Lower leg skin (tissue), 4 donors: ENCODE measurements around the gene DHTKD1. TPM values are rescaled to one million over a fixed set of nuclear protein-coding genes. Genes with fewer than 3 reads are reported as not detected.

Experiments
- DNase-seq, 2 donors: peaks; one replicate each; pipeline ENCODE4 v3.0.0-alpha.2; 2019; ENCODE audit warnings: low spot score in 2 of 2
- H3K4me3 ChIP-seq: fragments of 200-600 bp; sonication (generic); 2 replicates; pipeline ENCODE4 v1.5.1; 2017; ENCODE audit warnings: mild to moderate bottlenecking, low read depth; ENCODE audit not compliant: poor library complexity, severe bottlenecking
- POLR2A ChIP-seq, 2 donors: fragments of 450-650 bp; IDR thresholded peaks; one replicate each; pipeline ENCODE4 v1.6.1; 2016 to 2017; ENCODE audit warnings: antibody characterized with exemption in 2 of 2, mild to moderate bottlenecking in 1 of 2, moderate library complexity in 1 of 2
- WGBS, 2 donors: methylation state at CpG; one replicate each; pipeline ENCODE4 v1.1.5; 2018; 5-methylcytosine and 5-hydroxymethylcytosine counted together
- intact Hi-C: fragments of 100-400 bp; cut with DNase I; formaldehyde crosslinking; loops from one replicate; pipeline ENCODE4 v1.15.0; 2023; ENCODE audit warnings: low total_unique reads
- total RNA-seq, 4 donors: library from RNA; depleted of rRNA; stranded (reverse); fragments of >200 nt; gene quantifications; one replicate each; pipeline ENCODE4 v1.1.0, GENCODE V29; 2016
- TF ChIP-seq, protein P1 (sequence below), 3 donors: fragments of 450-650 bp; IDR thresholded peaks; one replicate each; pipeline ENCODE4 v1.5.1; 2016; ENCODE audit warnings: antibody characterized with exemption in 3 of 3, mild to moderate bottlenecking in 3 of 3, moderate library complexity in 2 of 3

DHTKD1 gene
- total RNA-seq, 4 donors from 2014 or later = 9.7 to 18.7 (median 13.1) TPM

DNA sequence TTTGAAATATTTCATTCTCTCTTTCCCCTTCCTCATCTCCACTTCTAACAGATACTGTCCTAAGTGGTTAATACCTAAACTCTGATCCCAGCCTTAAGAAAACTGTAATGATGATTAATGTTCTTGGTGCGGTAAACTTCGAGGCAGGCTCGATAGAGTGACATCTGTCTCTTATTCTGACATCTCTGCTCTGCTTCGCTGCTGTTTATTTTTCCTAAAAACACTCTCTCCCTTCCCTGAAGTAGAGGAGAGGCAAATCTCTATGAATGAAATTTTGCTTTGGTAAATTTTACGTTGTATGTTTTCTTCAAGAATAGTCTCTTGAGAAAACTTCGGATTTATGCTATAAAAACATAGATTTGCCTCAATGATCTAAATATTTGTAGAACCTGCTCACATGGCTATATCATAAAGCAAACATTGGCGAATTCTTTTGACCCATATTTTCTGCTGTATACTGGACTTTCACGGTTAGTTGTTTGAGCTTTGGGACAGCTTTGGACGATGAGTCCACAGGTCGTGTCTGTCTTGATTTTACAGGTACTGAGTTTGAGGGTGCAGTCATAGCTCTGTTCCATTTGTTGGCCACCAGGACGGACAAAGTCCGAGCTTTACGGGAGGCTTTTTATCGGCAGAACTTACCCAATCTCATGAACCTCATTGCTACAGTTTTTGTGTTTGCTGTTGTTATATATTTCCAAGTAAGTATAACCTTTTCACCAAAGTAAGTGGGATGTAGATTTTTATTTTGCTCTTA, 87.8 kb downstream of the DHTKD1 start:
- no peak overlapping the region for H3K4me3 ChIP-seq
- TF ChIP-seq POLR2A (IDR thresholded peaks at IDR 0.05) = no peak
- TF ChIP-seq, protein P1, sequence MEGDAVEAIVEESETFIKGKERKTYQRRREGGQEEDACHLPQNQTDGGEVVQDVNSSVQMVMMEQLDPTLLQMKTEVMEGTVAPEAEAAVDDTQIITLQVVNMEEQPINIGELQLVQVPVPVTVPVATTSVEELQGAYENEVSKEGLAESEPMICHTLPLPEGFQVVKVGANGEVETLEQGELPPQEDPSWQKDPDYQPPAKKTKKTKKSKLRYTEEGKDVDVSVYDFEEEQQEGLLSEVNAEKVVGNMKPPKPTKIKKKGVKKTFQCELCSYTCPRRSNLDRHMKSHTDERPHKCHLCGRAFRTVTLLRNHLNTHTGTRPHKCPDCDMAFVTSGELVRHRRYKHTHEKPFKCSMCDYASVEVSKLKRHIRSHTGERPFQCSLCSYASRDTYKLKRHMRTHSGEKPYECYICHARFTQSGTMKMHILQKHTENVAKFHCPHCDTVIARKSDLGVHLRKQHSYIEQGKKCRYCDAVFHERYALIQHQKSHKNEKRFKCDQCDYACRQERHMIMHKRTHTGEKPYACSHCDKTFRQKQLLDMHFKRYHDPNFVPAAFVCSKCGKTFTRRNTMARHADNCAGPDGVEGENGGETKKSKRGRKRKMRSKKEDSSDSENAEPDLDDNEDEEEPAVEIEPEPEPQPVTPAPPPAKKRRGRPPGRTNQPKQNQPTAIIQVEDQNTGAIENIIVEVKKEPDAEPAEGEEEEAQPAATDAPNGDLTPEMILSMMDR (IDR thresholded peaks at IDR 0.05) = no peak
- intact Hi-C loops = no loop called here
- no peak for DNase-seq
- 91 to 93% methylated on average over 14 of the region's 14 CpGs for WGBS, 2 donors

DNA sequence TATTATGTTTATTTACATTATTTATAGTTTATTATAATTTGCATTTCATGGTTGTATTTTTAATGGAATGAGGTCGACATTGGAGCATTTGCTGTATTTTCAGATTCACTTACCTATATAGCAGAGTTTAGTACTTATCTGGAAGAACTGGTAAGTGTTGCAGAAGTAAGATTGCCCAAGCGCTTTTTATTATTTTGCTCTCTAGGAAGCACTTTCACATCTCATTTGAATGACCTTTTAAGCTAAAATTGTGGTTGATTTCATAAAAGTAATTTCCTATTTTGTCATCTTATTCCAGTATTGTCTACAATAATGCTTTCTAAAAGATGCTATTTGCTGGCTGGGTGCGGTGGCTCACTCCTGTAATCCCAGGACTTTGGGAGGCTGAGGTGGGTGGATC, 89.4 kb downstream of the DHTKD1 start:
- WGBS, 2 donors = 95 to 96% methylated on average over 3 of the region's 3 CpGs
- intact Hi-C loops = no loop called here
- no peak for TF ChIP-seq POLR2A (IDR thresholded peaks at IDR 0.05)
- TF ChIP-seq, protein P1 (IDR thresholded peaks at IDR 0.05) = no peak
- H3K4me3 ChIP-seq = no peak overlapping the region
- DNase-seq = no peak

DNA sequence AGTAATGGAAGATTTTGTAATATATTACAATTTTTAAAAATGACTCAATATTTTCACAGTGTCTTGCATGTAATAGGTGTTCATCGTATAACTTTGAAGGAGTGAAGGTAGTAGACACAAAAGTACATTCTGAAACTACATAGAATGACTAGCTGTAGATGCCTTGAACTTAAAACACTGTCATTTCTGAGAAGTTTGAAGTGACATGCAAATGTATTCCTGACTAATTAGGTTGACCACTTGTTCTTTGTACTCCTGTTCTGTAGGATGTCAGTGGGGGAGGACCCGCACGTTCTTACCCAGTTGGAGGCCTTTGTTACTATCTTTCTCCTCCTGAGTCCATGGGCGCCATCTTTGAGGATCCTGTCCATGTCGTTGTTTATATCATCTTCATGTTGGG, 91.9 kb downstream of the DHTKD1 start:
- no peak for DNase-seq
- 98 to 99% methylated on average over 5 of the region's 5 CpGs for WGBS, 2 donors
- intact Hi-C loops = no loop called here
- TF ChIP-seq, protein P1 (IDR thresholded peaks at IDR 0.05) = no peak
- no peak for TF ChIP-seq POLR2A (IDR thresholded peaks at IDR 0.05)
- H3K4me3 ChIP-seq = no peak overlapping the region

DNA sequence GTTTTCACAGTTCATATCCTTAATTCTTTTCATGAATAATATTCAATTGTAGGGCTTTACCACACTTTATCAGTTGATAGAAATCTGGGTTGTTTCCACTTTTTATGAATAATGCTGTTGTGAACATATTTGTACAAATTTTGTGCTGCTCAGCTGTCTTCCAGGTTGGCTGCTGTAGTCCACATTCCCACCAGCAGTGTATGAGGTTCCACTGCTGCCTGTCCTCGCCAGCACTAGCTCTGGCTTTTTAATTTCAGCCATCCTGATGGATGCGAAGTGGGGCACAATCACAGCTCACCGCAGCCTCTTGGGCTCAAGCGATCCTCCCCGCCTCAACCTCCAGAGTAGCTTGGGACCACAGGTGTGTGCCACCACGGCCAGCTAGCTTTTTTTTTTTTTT, 94.2 kb downstream of the DHTKD1 start:
- intact Hi-C loops = no loop called here
- DNase-seq = no peak
- WGBS, 2 donors = 97% methylated on average over 6 of the region's 6 CpGs
- no peak for TF ChIP-seq POLR2A (IDR thresholded peaks at IDR 0.05)
- TF ChIP-seq, protein P1 (IDR thresholded peaks at IDR 0.05) = no peak
- no peak overlapping the region for H3K4me3 ChIP-seq

DNA sequence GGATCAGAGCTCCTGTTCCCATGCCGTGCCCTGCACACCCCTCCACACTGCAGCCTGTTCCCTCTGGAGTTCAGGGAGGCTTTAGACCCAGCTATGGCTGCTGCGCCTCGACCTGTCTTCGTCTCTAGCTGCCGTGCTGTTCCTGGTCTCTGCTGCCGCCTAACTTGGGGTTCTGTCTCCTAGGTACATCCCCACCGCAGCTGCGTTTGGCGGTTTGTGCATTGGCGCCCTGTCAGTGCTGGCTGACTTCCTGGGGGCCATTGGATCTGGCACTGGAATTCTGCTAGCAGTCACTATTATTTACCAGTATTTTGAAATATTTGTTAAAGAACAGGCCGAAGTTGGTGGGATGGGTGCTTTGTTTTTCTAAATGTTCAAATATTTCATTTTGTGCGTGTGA, 95.3 kb downstream of the DHTKD1 start:
- no peak for DNase-seq
- TF ChIP-seq, protein P1 (IDR thresholded peaks at IDR 0.05) = no peak
- TF ChIP-seq POLR2A (IDR thresholded peaks at IDR 0.05) = no peak
- intact Hi-C loops = no loop called here
- H3K4me3 ChIP-seq = no peak overlapping the region
- WGBS, 2 donors = 93 to 96% methylated on average over 12 of the region's 12 CpGs

DNA sequence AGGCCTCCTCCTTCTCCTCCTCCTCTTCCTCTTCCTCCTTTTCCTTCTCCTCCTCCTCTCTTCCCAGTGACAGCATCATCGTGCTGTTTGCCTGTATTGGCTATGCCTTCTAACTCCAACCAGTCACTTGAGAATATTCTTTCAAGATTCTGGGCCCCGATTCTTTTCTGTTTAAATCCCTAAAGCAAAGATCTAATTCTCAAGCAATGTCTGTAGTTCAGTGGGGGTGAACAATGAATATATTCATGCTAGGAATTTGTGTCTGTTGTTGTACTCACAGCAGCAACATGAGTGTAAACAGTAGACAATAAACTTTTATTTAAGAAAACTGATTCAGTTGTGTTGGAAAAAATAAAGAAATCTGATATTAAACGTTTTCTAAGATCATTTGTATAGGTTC, 96.3 kb downstream of the DHTKD1 start:
- WGBS, 2 donors = 69 to 82% methylated on average over 3 of the region's 3 CpGs
- no peak for DNase-seq
- intact Hi-C loops = no loop called here
- no peak overlapping the region for H3K4me3 ChIP-seq
- TF ChIP-seq, protein P1 (IDR thresholded peaks at IDR 0.05) = no peak
- TF ChIP-seq POLR2A (IDR thresholded peaks at IDR 0.05) = no peak
